Mucosa of rectum (tissue), 2 donors: Measurements from ENCODE around the gene UBR4.

Experiments used
- H3K27ac ChIP-seq, 2 donors: one replicate each; pipeline ENCODE4 v1.7.0; 2013; ENCODE audit warnings: inconsistent platforms in 2 of 2, low read depth in 2 of 2, low read length in 2 of 2
- H3K27me3 ChIP-seq, 2 donors: one replicate each; pipeline ENCODE4 v1.7.0; 2013; ENCODE audit warnings: low read length in 2 of 2; ENCODE audit not compliant: control insufficient read depth in 2 of 2, insufficient read depth in 2 of 2
- H3K36me3 ChIP-seq, 2 donors: one replicate each; pipeline ENCODE4 v1.7.0; 2013; ENCODE audit warnings: low read length in 2 of 2; ENCODE audit not compliant: control insufficient read depth in 2 of 2, insufficient read depth in 2 of 2
- H3K4me1 ChIP-seq, 2 donors: one replicate each; pipeline ENCODE4 v1.7.0; 2013; ENCODE audit warnings: low read length in 2 of 2, mild to moderate bottlenecking in 1 of 2; ENCODE audit not compliant: control insufficient read depth in 2 of 2, insufficient read depth in 2 of 2
- H3K4me3 ChIP-seq, 2 donors: one replicate each; pipeline ENCODE4 v1.7.0; 2013; ENCODE audit warnings: low read length in 2 of 2
- H3K9ac ChIP-seq, 2 donors: one replicate each; pipeline ENCODE4 v1.7.0; 2013; ENCODE audit warnings: low read length in 2 of 2, low read depth in 1 of 2, mild to moderate bottlenecking in 1 of 2
- H3K9me3 ChIP-seq, 2 donors: one replicate each; pipeline ENCODE4 v1.7.0; 2013; ENCODE audit warnings: low read length in 2 of 2; ENCODE audit not compliant: control insufficient read depth in 2 of 2
- donor health status: healthy.
- donor health status: Normal muscosa, but diverticular disease.

UBR4 gene

GRCh38 chr1:19088717-19089442 lies 121.2 kb downstream of the UBR4 start:
- H3K9me3 ChIP-seq, result no peaks in the 10 kb centered on the region
- peaks cover 0 to 19% of the 10 kb centered on the region in 2 donors for H3K4me1 ChIP-seq
- no peaks in the 10 kb centered on the region for H3K27me3 ChIP-seq
- no peak overlapping the region for H3K4me3 ChIP-seq
- no peak overlapping the region for H3K9ac ChIP-seq
- no peak overlapping the region for H3K27ac ChIP-seq
- H3K36me3 ChIP-seq, result peaks cover 75 to 91% of the 10 kb centered on the region in 2 donors

- no peaks in the 10 kb centered on the region for H3K27me3 ChIP-seq
- H3K9ac ChIP-seq, result no peak overlapping the region
- H3K27ac ChIP-seq, result no peak overlapping the region
- no peak overlapping the region for H3K4me3 ChIP-seq
- H3K9me3 ChIP-seq, result no peaks in the 10 kb centered on the region
- H3K36me3 ChIP-seq, result peaks cover 75 to 91% of the 10 kb centered on the region in 2 donors
- peaks cover 0 to 19% of the 10 kb centered on the region in 2 donors for H3K4me1 ChIP-seq
Observed at GRCh38 chr1:19087737-19088594, 122.1 kb downstream of the UBR4 start.

- H3K9me3 ChIP-seq, result no peaks in the 10 kb centered on the region
- H3K27me3 ChIP-seq, result no peaks in the 10 kb centered on the region
- H3K4me3 ChIP-seq, result no peak overlapping the region
- H3K36me3 ChIP-seq, result peaks cover 75 to 91% of the 10 kb centered on the region in 2 donors
- peak overlapping the region in 1 of 2 donors; percentile 41 for H3K27ac ChIP-seq
- H3K4me1 ChIP-seq, result peaks cover 0 to 19% of the 10 kb centered on the region in 2 donors
- H3K9ac ChIP-seq, result no peak overlapping the region
Observed at GRCh38 chr1:19087017-19087736, 122.9 kb downstream of the UBR4 start.

- Histone ChIP-seq H3K4me3 (no peak overlapping the region), H3K36me3 (peaks cover 75 to 91% of the 10 kb centered on the region in 2 donors), H3K27ac (no peak overlapping the region), H3K27me3 (no peaks in the 10 kb centered on the region), H3K9me3 (no peaks in the 10 kb centered on the region), H3K4me1 (peaks cover 4 to 25% of the 10 kb centered on the region in 2 donors), H3K9ac (no peak overlapping the region)
Observed at GRCh38 chr1:19086176-19086875, 123.7 kb downstream of the UBR4 start.

- H3K9ac ChIP-seq, result no peak overlapping the region
- H3K36me3 ChIP-seq, result peaks cover 88 to 95% of the 10 kb centered on the region in 2 donors
- no peaks in the 10 kb centered on the region for H3K9me3 ChIP-seq
- no peaks in the 10 kb centered on the region for H3K27me3 ChIP-seq
- H3K27ac ChIP-seq, result no peak overlapping the region
- H3K4me3 ChIP-seq, result no peak overlapping the region
- H3K4me1 ChIP-seq, result peaks cover 9 to 43% of the 10 kb centered on the region in 2 donors
Observed at GRCh38 chr1:19084206-19084738, 125.8 kb downstream of the UBR4 start.

GRCh38 chr1:19083081-19083480 lies 127.0 kb downstream of the UBR4 start:
- peaks cover 9 to 43% of the 10 kb centered on the region in 2 donors for H3K4me1 ChIP-seq
- H3K4me3 ChIP-seq, result no peak overlapping the region
- H3K27ac ChIP-seq, result no peak overlapping the region
- no peak overlapping the region for H3K9ac ChIP-seq
- no peaks in the 10 kb centered on the region for H3K9me3 ChIP-seq
- H3K27me3 ChIP-seq, result no peaks in the 10 kb centered on the region
- H3K36me3 ChIP-seq, result peaks cover 87 to 94% of the 10 kb centered on the region in 2 donors

GRCh38 chr1:19081218-19081893 lies 128.7 kb downstream of the UBR4 start:
- Histone ChIP-seq H3K4me1 (peaks cover 9 to 30% of the 10 kb centered on the region in 2 donors), H3K4me3 (no peak overlapping the region), H3K27ac (peak overlapping the region; percentile 27 to 44)

GRCh38 chr1:19080721-19081120 lies 129.3 kb downstream of the UBR4 start:
- Histone ChIP-seq H3K9ac (peak overlapping the region in 1 of 2 donors; percentile 2), H3K4me1 (peaks cover 14 to 32% of the 10 kb centered on the region in 2 donors), H3K36me3 (peaks cover 91 to 95% of the 10 kb centered on the region in 2 donors), H3K27ac (peak overlapping the region in 1 of 2 donors; percentile 44), H3K4me3 (no peak overlapping the region), H3K9me3 (no peaks in the 10 kb centered on the region), H3K27me3 (no peaks in the 10 kb centered on the region)

More at GRCh38 chr1:19081218-19081893, 128.7 kb downstream of the UBR4 start:
- peak overlapping the region in 1 of 2 donors; percentile 2 for H3K9ac ChIP-seq
- H3K9me3 ChIP-seq, result no peaks in the 10 kb centered on the region
- H3K27me3 ChIP-seq, result no peaks in the 10 kb centered on the region
- peaks cover 90 to 94% of the 10 kb centered on the region in 2 donors for H3K36me3 ChIP-seq
